Vagina (tissue), 2 donors: Measurements from ENCODE around the gene SUGP2.

Experiments used
- POLR2AphosphoS5 ChIP-seq, 2 donors: sonication (generic); formaldehyde crosslinking; IDR thresholded peaks; one replicate each; pipeline ENCODE4 v1.9.0; 2017; ENCODE audit warnings: antibody characterized with exemption in 2 of 2, mild to moderate bottlenecking in 2 of 2, low read depth in 1 of 2; ENCODE audit not compliant: insufficient read depth in 1 of 2
- TF ChIP-seq, protein P1 (sequence below), 3 experiments: fragments of 450-650 bp in 2 of 3; fragments of 200-600 bp in 1 of 3; sonication (generic) in 1 of 3; IDR thresholded peaks; one replicate each; pipeline ENCODE4 v1.5.1; 2017 to 2019; ENCODE audit warnings: antibody characterized with exemption in 3 of 3, mild to moderate bottlenecking in 2 of 3, moderate library complexity in 2 of 3

GRCh38 chr19:18946918-18947317 lies 86.4 kb downstream of the SUGP2 start:
- TF ChIP-seq, protein P1, sequence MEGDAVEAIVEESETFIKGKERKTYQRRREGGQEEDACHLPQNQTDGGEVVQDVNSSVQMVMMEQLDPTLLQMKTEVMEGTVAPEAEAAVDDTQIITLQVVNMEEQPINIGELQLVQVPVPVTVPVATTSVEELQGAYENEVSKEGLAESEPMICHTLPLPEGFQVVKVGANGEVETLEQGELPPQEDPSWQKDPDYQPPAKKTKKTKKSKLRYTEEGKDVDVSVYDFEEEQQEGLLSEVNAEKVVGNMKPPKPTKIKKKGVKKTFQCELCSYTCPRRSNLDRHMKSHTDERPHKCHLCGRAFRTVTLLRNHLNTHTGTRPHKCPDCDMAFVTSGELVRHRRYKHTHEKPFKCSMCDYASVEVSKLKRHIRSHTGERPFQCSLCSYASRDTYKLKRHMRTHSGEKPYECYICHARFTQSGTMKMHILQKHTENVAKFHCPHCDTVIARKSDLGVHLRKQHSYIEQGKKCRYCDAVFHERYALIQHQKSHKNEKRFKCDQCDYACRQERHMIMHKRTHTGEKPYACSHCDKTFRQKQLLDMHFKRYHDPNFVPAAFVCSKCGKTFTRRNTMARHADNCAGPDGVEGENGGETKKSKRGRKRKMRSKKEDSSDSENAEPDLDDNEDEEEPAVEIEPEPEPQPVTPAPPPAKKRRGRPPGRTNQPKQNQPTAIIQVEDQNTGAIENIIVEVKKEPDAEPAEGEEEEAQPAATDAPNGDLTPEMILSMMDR (IDR thresholded peaks at IDR 0.05): no peak
- TF ChIP-seq POLR2AphosphoS5 (IDR thresholded peaks at IDR 0.05; ENCODE audit: insufficient read depth in 1 of 2, low read depth in 1 of 2): no peak
